Spleen (tissue), 11 donors: ENCODE results near the gene CCSAP. TPM values are rescaled to one million over a fixed set of nuclear protein-coding genes. Genes with fewer than 3 reads are reported as not detected.

Experiments used
- DNase-seq: peaks from one replicate; pipeline ENCODE4 v3.0.0-alpha.2; 2020
- H3K27ac ChIP-seq, 8 donors: fragments of 200-600 bp; sonication (generic) in 7 of 8; 1 replicate in 4 of 8; 2 replicates in 4 of 8; pipeline versions ENCODE4 v1.5.0 to v1.8.0; 2016 to 2021; ENCODE audit warnings: inconsistent platforms in 4 of 8, mild to moderate bottlenecking in 4 of 8, moderate library complexity in 1 of 8
- H3K27me3 ChIP-seq, 7 donors: fragments of 200-600 bp; sonication (generic) in 6 of 7; replicated peaks in 1 of 7; 1 replicate in 4 of 7; 2 replicates in 3 of 7; pipeline versions ENCODE4 v1.5.0 to v1.8.0; 2016 to 2021; ENCODE audit warnings: inconsistent platforms in 3 of 7, mild to moderate bottlenecking in 1 of 7
- H3K36me3 ChIP-seq, 6 donors: fragments of 200-600 bp; sonication (generic) in 5 of 6; 1 replicate in 4 of 6; 2 replicates in 2 of 6; pipeline versions ENCODE4 v1.5.0 to v1.8.0; 2016 to 2021; ENCODE audit warnings: inconsistent platforms in 2 of 6
- H3K4me1 ChIP-seq, 6 donors: fragments of 200-600 bp; sonication (generic) in 5 of 6; 1 replicate in 3 of 6; 2 replicates in 3 of 6; pipeline versions ENCODE4 v1.5.0 to v1.8.0; 2016 to 2021; ENCODE audit warnings: inconsistent platforms in 3 of 6
- H3K4me3 ChIP-seq, 8 donors: fragments of 200-600 bp; sonication (generic) in 7 of 8; 1 replicate in 4 of 8; 2 replicates in 4 of 8; pipeline versions ENCODE4 v1.5.0 to v1.8.0; 2016 to 2021; ENCODE audit warnings: inconsistent platforms in 4 of 8, mild to moderate bottlenecking in 4 of 8, moderate library complexity in 2 of 8
- H3K9me3 ChIP-seq, 8 donors: fragments of 200-600 bp; sonication (generic) in 7 of 8; 1 replicate in 4 of 8; 2 replicates in 4 of 8; pipeline versions ENCODE4 v1.5.0 to v1.8.0; 2016 to 2021; ENCODE audit warnings: inconsistent platforms in 4 of 8
- POLR2A ChIP-seq, 3 donors: fragments of 450-650 bp; IDR thresholded peaks; one replicate each; pipeline ENCODE4 v1.5.1; 2017; ENCODE audit warnings: antibody characterized with exemption in 3 of 3, mild to moderate bottlenecking in 1 of 3
- POLR2AphosphoS5 ChIP-seq, 3 donors: sonication (generic); formaldehyde crosslinking; IDR thresholded peaks; one replicate each; pipeline ENCODE4 v1.5.1; 2017; ENCODE audit warnings: antibody characterized with exemption in 3 of 3
- WGBS, 5 donors: extraction: QIAGEN DNeasy Blood & Tissue Kit in 3 of 5; methylation state at CpG; one replicate each; pipeline versions ENCODE4 v1.1.5 to v1.1.7; 2013 to 2018; 5-methylcytosine and 5-hydroxymethylcytosine counted together
- intact Hi-C: fragments of 100-400 bp; cut with DNase I; formaldehyde crosslinking; loops from one replicate; pipeline ENCODE4 v1.15.0; 2023; ENCODE audit warnings: low total_unique reads
- polyA plus RNA-seq, 3 donors: library from polyadenylated mRNA; stranded (reverse); fragments of 200-250 nt; gene quantifications; one replicate each; pipeline ENCODE4 v1.2.1, GENCODE V29; 2013
- total RNA-seq, 7 donors: library from RNA; depleted of rRNA in 3 of 7; stranded (reverse); fragments of >200 nt in 3 of 7; fragmentation: NEBNext Ultra II Directional in 4 of 7; extraction: Animal tissue kit (Norgen Biotek cat#: 25700) in 4 of 7; gene quantifications; one replicate each; pipeline versions ENCODE4 v1.1.0 to v1.2.1, GENCODE V29; 2016 to 2021
- TF ChIP-seq, protein P1 (sequence below), 11 experiments: fragments of 200-600 bp in 7 of 11; fragments of 450-650 bp in 4 of 11; sonication (generic) in 4 of 11; IDR thresholded peaks in 8 of 11; conservative IDR thresholded peaks in 3 of 11; 1 replicate in 7 of 11; 2 replicates in 4 of 11; pipeline versions ENCODE4 v1.4.0 to v1.8.0; 2016 to 2021; ENCODE audit warnings: antibody characterized with exemption in 11 of 11, inconsistent platforms in 4 of 11, mild to moderate bottlenecking in 1 of 11
- donor health status: healthy with polysubstance abuse.
- donor health status: DM: no; HTN: no; CAD: no; lungs with moderate emphysema.
- donor health status: DM: no; HTN: no; CAD: no.
- donor health status: Bipolar disorder and iron deficiency.
- donor health status: healthy.
- donor health status: DM: no; HTN: no; CAD: no.
- donor health status: DM: yes; HTN: yes; CAD: no.

The CCSAP gene
- total and polyA plus RNA-seq, 10 donors, result 2.1 to 11.4 (median 8.8) TPM

- peaks cover 0 to 47% (median 11%) of the 10 kb centered on the region in 7 donors for H3K27me3 ChIP-seq
- peaks cover 0 to 15% (median 5%) of the 10 kb centered on the region in 8 donors for H3K9me3 ChIP-seq
- no peak overlapping the region for H3K4me3 ChIP-seq
- intact Hi-C loops, result no loop called here
- TF ChIP-seq POLR2AphosphoS5 (IDR thresholded peaks at IDR 0.05) (no peak), POLR2A (IDR thresholded peaks at IDR 0.05) (no peak)
- TF ChIP-seq, protein P1, sequence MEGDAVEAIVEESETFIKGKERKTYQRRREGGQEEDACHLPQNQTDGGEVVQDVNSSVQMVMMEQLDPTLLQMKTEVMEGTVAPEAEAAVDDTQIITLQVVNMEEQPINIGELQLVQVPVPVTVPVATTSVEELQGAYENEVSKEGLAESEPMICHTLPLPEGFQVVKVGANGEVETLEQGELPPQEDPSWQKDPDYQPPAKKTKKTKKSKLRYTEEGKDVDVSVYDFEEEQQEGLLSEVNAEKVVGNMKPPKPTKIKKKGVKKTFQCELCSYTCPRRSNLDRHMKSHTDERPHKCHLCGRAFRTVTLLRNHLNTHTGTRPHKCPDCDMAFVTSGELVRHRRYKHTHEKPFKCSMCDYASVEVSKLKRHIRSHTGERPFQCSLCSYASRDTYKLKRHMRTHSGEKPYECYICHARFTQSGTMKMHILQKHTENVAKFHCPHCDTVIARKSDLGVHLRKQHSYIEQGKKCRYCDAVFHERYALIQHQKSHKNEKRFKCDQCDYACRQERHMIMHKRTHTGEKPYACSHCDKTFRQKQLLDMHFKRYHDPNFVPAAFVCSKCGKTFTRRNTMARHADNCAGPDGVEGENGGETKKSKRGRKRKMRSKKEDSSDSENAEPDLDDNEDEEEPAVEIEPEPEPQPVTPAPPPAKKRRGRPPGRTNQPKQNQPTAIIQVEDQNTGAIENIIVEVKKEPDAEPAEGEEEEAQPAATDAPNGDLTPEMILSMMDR (IDR thresholded peaks at IDR 0.05 in 8 of 11, conservative IDR thresholded peaks at IDR 0.05 in 3 of 11), result no peak
- H3K27ac ChIP-seq, result no peak overlapping the region
- DNase-seq, result no peak
- H3K36me3 ChIP-seq, result no peaks in the 10 kb centered on the region
- peaks cover 0 to 2% (median 0%) of the 10 kb centered on the region in 6 donors for H3K4me1 ChIP-seq
- WGBS, 5 donors, result 10 to 38% (median 22%) methylated on average over 2 of the region's 2 CpGs
These were observed 22.7 kb upstream of the CCSAP start for GRCh38 chr1:229365569-229365968.

DNA sequence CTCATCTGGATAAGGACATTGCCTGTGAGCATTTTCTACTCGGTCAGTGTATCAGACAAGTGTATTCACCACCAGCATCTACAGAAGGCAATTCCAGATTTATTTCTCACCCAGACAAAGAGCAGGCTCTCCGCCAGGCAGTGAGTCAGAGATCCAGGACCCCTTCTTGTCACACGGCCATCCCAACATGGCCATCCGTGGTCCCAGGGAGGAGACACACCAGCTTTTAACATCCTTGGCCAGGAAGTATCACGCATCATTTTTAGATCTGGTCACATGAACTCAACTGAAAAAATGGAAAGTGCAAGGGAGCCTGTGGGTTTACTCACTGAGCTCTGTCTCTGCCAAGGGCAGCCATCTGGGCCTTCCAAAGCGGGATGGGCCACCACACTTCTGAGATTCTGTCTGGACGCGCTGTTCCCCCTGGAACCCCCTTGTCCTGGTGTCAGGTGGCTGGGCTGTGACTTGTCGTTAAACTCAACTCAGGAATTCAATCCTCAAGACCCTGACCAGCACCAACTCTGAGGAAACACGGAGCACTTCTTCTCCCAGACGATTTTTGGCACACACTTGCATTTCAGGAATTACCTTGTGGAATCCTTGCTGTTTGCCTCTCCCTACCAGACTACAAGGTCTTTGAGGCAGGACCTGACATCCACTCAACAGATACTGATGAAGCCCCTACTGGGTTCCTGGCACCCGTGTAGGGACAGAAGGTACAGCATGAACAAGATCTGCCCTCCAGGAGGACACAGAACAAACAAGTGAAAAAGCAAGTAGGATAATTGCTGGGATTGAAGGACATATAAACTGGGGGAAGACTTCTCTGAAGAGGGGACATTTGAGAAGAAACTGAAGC, 21.6 kb upstream of the CCSAP start:
- intact Hi-C loops, result no loop called here
- TF ChIP-seq POLR2A (IDR thresholded peaks at IDR 0.05), result no peak
- TF ChIP-seq, protein P1 (IDR thresholded peaks at IDR 0.05 in 8 of 11, conservative IDR thresholded peaks at IDR 0.05 in 3 of 11), result no peak
- no peak for TF ChIP-seq POLR2AphosphoS5 (IDR thresholded peaks at IDR 0.05)
- no peak for DNase-seq
- WGBS, 5 donors, result 70 to 88% (median 83%) methylated on average over 12 of the region's 12 CpGs
- no peaks in the 10 kb centered on the region for H3K36me3 ChIP-seq
- H3K4me3 ChIP-seq, result no peak overlapping the region
- peaks cover 0 to 50% (median 12%) of the 10 kb centered on the region in 7 donors for H3K27me3 ChIP-seq
- no peak overlapping the region for H3K27ac ChIP-seq
- H3K9me3 ChIP-seq, result peaks cover 0 to 15% (median 5%) of the 10 kb centered on the region in 8 donors
- no peaks in the 10 kb centered on the region for H3K4me1 ChIP-seq

DNA sequence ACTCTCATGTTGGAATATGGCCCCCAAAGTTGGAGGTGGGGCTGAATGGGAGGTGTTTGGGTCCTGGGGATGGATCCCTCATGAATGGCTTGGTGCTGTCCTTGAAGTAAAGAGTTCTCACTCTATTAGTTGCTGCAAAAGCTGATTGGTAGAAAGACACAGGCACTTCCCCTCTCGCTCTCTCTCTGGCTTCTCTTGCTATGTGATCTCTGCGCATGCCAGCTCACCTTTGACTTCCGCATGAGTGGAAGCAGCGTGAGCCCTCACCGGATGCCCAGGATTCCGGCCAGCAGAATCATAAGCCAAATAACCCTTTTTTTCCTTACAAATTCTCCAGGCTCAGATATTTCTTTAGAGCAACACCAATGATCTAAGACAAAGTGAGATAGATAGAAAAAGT, 20.9 kb upstream of the CCSAP start:
- Histone ChIP-seq H3K4me3 (no peak overlapping the region), H3K36me3 (no peaks in the 10 kb centered on the region), H3K9me3 (peaks cover 0 to 15% (median 5%) of the 10 kb centered on the region in 8 donors), H3K27ac (no peak overlapping the region), H3K4me1 (no peaks in the 10 kb centered on the region), H3K27me3 (peaks cover 0 to 50% (median 17%) of the 10 kb centered on the region in 7 donors)
- no peak for DNase-seq
- intact Hi-C loops, result no loop called here
- 57 to 75% (median 64%) methylated on average over 6 of the region's 6 CpGs for WGBS, 5 donors
- TF ChIP-seq POLR2AphosphoS5 (IDR thresholded peaks at IDR 0.05), result no peak
- TF ChIP-seq, protein P1 (IDR thresholded peaks at IDR 0.05 in 8 of 11, conservative IDR thresholded peaks at IDR 0.05 in 3 of 11), result no peak
- TF ChIP-seq POLR2A (IDR thresholded peaks at IDR 0.05), result no peak

DNA sequence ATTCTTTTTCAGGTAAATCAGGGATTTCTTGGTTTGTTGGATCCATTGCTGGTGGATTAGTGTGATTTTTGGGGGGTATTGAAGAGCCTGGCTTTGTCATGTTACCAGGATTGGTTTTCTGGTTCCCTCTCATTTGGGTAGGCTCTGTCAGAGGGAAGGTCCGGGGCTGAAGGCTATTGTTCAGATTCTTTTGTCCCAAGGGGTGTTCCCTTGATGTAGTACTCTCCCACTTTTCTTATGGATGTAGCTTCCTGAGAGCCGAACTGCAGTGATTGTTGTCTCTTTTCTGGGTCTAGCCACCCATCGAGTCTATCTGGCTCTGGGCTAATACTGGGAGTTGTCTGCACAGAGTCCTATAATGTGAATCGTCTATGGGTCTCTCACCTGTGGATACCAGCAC, 17.6 kb upstream of the CCSAP start:
- TF ChIP-seq, protein P1 (IDR thresholded peaks at IDR 0.05 in 8 of 11, conservative IDR thresholded peaks at IDR 0.05 in 3 of 11), result no peak
- no peak for TF ChIP-seq POLR2A (IDR thresholded peaks at IDR 0.05)
- TF ChIP-seq POLR2AphosphoS5 (IDR thresholded peaks at IDR 0.05), result no peak
- WGBS, 5 donors, result 67 to 72% (median 69%) methylated on average over 2 to 4 of the region's 4 CpGs
- no peaks in the 10 kb centered on the region for H3K4me1 ChIP-seq

More for the DNA sequence above, 17.6 kb upstream of the CCSAP start:
- Histone ChIP-seq H3K36me3 (no peaks in the 10 kb centered on the region), H3K27me3 (peaks cover 0 to 50% (median 17%) of the 10 kb centered on the region in 7 donors), H3K9me3 (peaks cover 0 to 12% (median 5%) of the 10 kb centered on the region in 8 donors), H3K27ac (no peak overlapping the region), H3K4me3 (no peak overlapping the region)
- intact Hi-C loops, result no loop called here
- DNase-seq, result no peak
